ENCODE results near the gene ETV6. TPM values are rescaled to one million over a fixed set of nuclear protein-coding genes. Genes with fewer than 3 reads are reported as not detected.

The ETV6 gene
- total RNA-seq, 1 donor from 2014 or later: 14.7 TPM

GRCh38 chr12:11752403-11753149 lies 103.1 kb downstream of the ETV6 start:
- Histone ChIP-seq H3K27ac (peak overlapping the region; percentile 0), H3K27me3 (no peaks in the 10 kb centered on the region), H3K4me3 (no peak overlapping the region), H3K4me1 (peaks cover 3% of the 10 kb centered on the region), H3K9me3 (no peaks in the 10 kb centered on the region), H3K36me3 (no peaks in the 10 kb centered on the region)
- DNase-seq (ENCODE audit: extremely low spot score in 2 of 2): no peak
- TF ChIP-seq POLR2A (IDR thresholded peaks at IDR 0.05) (no peak), POLR2AphosphoS5 (IDR thresholded peaks at IDR 0.05; ENCODE audit: insufficient read depth in 1 of 2, low read depth in 1 of 2) (no peak), CTCF (IDR thresholded peaks at IDR 0.05) (no peak)
- intact Hi-C loops (cut with DNase I): loop anchor here (10.0 kb wide), 1 partner anchor 82 kb away; no protein-coding TSS in a partner anchor

GRCh38 chr12:11753150-11753499 lies 103.7 kb downstream of the ETV6 start:
- no peaks in the 10 kb centered on the region for H3K9me3 ChIP-seq
- intact Hi-C loops (cut with DNase I): loop anchor here (10.0 kb wide), 1 partner anchor 82 kb away; no protein-coding TSS in a partner anchor
- H3K27ac ChIP-seq: peak overlapping the region; percentile 0
- peaks cover 8% of the 10 kb centered on the region for H3K4me1 ChIP-seq
- H3K27me3 ChIP-seq: no peaks in the 10 kb centered on the region
- no peak for DNase-seq (ENCODE audit: extremely low spot score in 2 of 2)
- TF ChIP-seq POLR2A (IDR thresholded peaks at IDR 0.05) (no peak), POLR2AphosphoS5 (IDR thresholded peaks at IDR 0.05; ENCODE audit: insufficient read depth in 1 of 2, low read depth in 1 of 2) (no peak), CTCF (IDR thresholded peaks at IDR 0.05) (no peak)
- H3K36me3 ChIP-seq: no peaks in the 10 kb centered on the region
- no peak overlapping the region for H3K4me3 ChIP-seq

- Histone ChIP-seq H3K9me3 (no peaks in the 10 kb centered on the region), H3K4me1 (peaks cover 10% of the 10 kb centered on the region), H3K27me3 (no peaks in the 10 kb centered on the region), H3K4me3 (no peak overlapping the region), H3K27ac (peak overlapping the region; percentile 16), H3K36me3 (no peaks in the 10 kb centered on the region)
- no peak for DNase-seq (ENCODE audit: extremely low spot score in 2 of 2)
- TF ChIP-seq CTCF (IDR thresholded peaks at IDR 0.05) (no peak), POLR2AphosphoS5 (IDR thresholded peaks at IDR 0.05; ENCODE audit: insufficient read depth in 1 of 2, low read depth in 1 of 2) (no peak), POLR2A (IDR thresholded peaks at IDR 0.05) (no peak)
- intact Hi-C loops (cut with DNase I): loop anchor here (10.0 kb wide), 1 partner anchor 81 kb away; no protein-coding TSS in a partner anchor
Measured at GRCh38 chr12:11753826-11754225, 104.4 kb downstream of the ETV6 start.

GRCh38 chr12:11754256-11754655 lies 104.8 kb downstream of the ETV6 start:
- H3K36me3 ChIP-seq: no peaks in the 10 kb centered on the region
- intact Hi-C loops (cut with DNase I): loop anchor here (10.0 kb wide), 1 partner anchor 81 kb away; no protein-coding TSS in a partner anchor
- DNase-seq (ENCODE audit: extremely low spot score in 2 of 2): no peak

More at GRCh38 chr12:11754256-11754655, 104.8 kb downstream of the ETV6 start:
- no peaks in the 10 kb centered on the region for H3K9me3 ChIP-seq
- no peaks in the 10 kb centered on the region for H3K27me3 ChIP-seq
- H3K4me1 ChIP-seq: peaks cover 10% of the 10 kb centered on the region
- TF ChIP-seq POLR2A (IDR thresholded peaks at IDR 0.05): no peak
- TF ChIP-seq POLR2AphosphoS5 (IDR thresholded peaks at IDR 0.05; ENCODE audit: insufficient read depth in 1 of 2, low read depth in 1 of 2): no peak
- TF ChIP-seq CTCF (IDR thresholded peaks at IDR 0.05): no peak
- H3K4me3 ChIP-seq: no peak overlapping the region
- H3K27ac ChIP-seq: peak overlapping the region; percentile 16

All from vagina (tissue), 2 donors.